ENCODE results near the gene TRIM54. TPM values are rescaled to one million over a fixed set of nuclear protein-coding genes. Genes with fewer than 3 reads are reported as not detected.
"Not testable (repeated sequence)": the region's sequence is repeated elsewhere in the genome, so short reads cannot be mapped to it uniquely, and the experiment has no call there.

Gene TRIM54
- total and polyA plus RNA-seq, 2 donors (not counting 3 experiments of a cell fraction or from before 2014, with no cell fraction given): 0.51 to 1.7 TPM

- Histone ChIP-seq H2AFZ (ENCODE audit: low read depth, low read length) (no peak overlapping the region), H3K4me3 (replicated peaks in 1 of 3; ENCODE audit: insufficient read depth in 1 of 3, low read depth in 1 of 3, low read length in 3 of 3) (no peak overlapping the region), H3K9me1 (replicated peaks; ENCODE audit: control insufficient read depth, extremely low read depth, insufficient read depth, low read length) (no peaks in the 10 kb centered on the region), H3K27ac (ENCODE audit: insufficient read depth, low read depth, low read length) (no peak overlapping the region), H4K20me1 (replicated peaks; ENCODE audit: control insufficient read depth, extremely low read depth, insufficient read depth, low read length) (no peaks in the 10 kb centered on the region), H3K27me3 (ENCODE audit: control insufficient read depth in 2 of 2, insufficient read depth in 2 of 2, low read length in 2 of 2) (no peaks in the 10 kb centered on the region), H3K79me2 (ENCODE audit: control insufficient read depth, insufficient read depth, low read length) (no peaks in the 10 kb centered on the region), H3K9me3 (replicated peaks; ENCODE audit: control insufficient read depth, insufficient read depth, low read length) (no peaks in the 10 kb centered on the region), H3K4me2 (ENCODE audit: insufficient read depth, low read length) (no peak overlapping the region), H3K36me3 (ENCODE audit: control insufficient read depth in 2 of 2, extremely low read depth in 1 of 2, insufficient read depth in 2 of 2, low read length in 2 of 2) (no peaks in the 10 kb centered on the region), H3K9ac (replicated peaks; ENCODE audit: extremely low read depth, insufficient read depth, low read length) (no peak overlapping the region), H3K4me1 (ENCODE audit: control insufficient read depth, extremely low read depth, insufficient read depth, low read length) (peaks cover 19% of the 10 kb centered on the region)
- intact Hi-C loops (cut with micrococcal nuclease) (no loop called here), dilution Hi-C loops (cut with MboI; ENCODE audit: extremely low pct_ligation_motif_present, low sequenced_read_pairs) (no loop called here)
- ChIA-PET CTCF (interaction anchor here (0.9 to 2.3 kb wide), 3 partner anchors 17 to 48 kb away, joined by 3 to 8 read pairs (median 4); partner anchors contain the start of gene SLC30A3), POLR2A (no interaction called here)
- DNase-seq (ENCODE audit: low read depth, low spot score) (no peak), FAIRE-seq (no peak)
- no TSS peak for BruUV-seq (replicated peaks)
- TF ChIP-seq, protein P1, sequence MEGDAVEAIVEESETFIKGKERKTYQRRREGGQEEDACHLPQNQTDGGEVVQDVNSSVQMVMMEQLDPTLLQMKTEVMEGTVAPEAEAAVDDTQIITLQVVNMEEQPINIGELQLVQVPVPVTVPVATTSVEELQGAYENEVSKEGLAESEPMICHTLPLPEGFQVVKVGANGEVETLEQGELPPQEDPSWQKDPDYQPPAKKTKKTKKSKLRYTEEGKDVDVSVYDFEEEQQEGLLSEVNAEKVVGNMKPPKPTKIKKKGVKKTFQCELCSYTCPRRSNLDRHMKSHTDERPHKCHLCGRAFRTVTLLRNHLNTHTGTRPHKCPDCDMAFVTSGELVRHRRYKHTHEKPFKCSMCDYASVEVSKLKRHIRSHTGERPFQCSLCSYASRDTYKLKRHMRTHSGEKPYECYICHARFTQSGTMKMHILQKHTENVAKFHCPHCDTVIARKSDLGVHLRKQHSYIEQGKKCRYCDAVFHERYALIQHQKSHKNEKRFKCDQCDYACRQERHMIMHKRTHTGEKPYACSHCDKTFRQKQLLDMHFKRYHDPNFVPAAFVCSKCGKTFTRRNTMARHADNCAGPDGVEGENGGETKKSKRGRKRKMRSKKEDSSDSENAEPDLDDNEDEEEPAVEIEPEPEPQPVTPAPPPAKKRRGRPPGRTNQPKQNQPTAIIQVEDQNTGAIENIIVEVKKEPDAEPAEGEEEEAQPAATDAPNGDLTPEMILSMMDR (IDR thresholded peaks at IDR 0.05; ENCODE audit: extremely low read depth in 1 of 2, insufficient read depth in 1 of 2, low read depth in 1 of 2, low read length in 2 of 2): no peak
- TF ChIP-seq MAX (IDR thresholded peaks at IDR 0.05; ENCODE audit: insufficient read depth, insufficient read length) (no peak), POLR2A (IDR thresholded peaks at IDR 0.05; ENCODE audit: low read depth, low read length) (no peak), JUN (IDR thresholded peaks at IDR 0.05; ENCODE audit: borderline replicate concordance, insufficient read depth, insufficient read length, low read depth) (no peak)
These were observed 15.0 kb downstream of the TRIM54 start for GRCh38 chr2:27297195-27297594.

GRCh38 chr2:27298391-27299080 is 16.3 kb downstream of the TRIM54 start:
- intact Hi-C loops (cut with micrococcal nuclease): no loop called here
- POLR2A ChIA-PET: no interaction called here

GRCh38 chr2:27300606-27301005 is 18.4 kb downstream of the TRIM54 start:
- H3K27ac ChIP-seq (ENCODE audit: insufficient read depth, low read depth, low read length); H3K27me3 ChIP-seq (ENCODE audit: control insufficient read depth in 2 of 2, insufficient read depth in 2 of 2, low read length in 2 of 2); H2AFZ ChIP-seq (ENCODE audit: low read depth, low read length); H3K9ac ChIP-seq (replicated peaks; ENCODE audit: extremely low read depth, insufficient read depth, low read length); H3K4me3 ChIP-seq (replicated peaks in 1 of 3; ENCODE audit: insufficient read depth in 1 of 3, low read depth in 1 of 3, low read length in 3 of 3); H3K36me3 ChIP-seq (ENCODE audit: control insufficient read depth in 2 of 2, extremely low read depth in 1 of 2, insufficient read depth in 2 of 2, low read length in 2 of 2); H3K4me1 ChIP-seq (ENCODE audit: control insufficient read depth, extremely low read depth, insufficient read depth, low read length); BruUV-seq (replicated peaks); H3K9me3 ChIP-seq (replicated peaks; ENCODE audit: control insufficient read depth, insufficient read depth, low read length); POLR2A ChIA-PET; DNase-seq (ENCODE audit: low read depth, low spot score); H3K9me1 ChIP-seq (replicated peaks; ENCODE audit: control insufficient read depth, extremely low read depth, insufficient read depth, low read length); H3K79me2 ChIP-seq (ENCODE audit: control insufficient read depth, insufficient read depth, low read length); dilution Hi-C loops (cut with MboI; ENCODE audit: extremely low pct_ligation_motif_present, low sequenced_read_pairs); H4K20me1 ChIP-seq (replicated peaks; ENCODE audit: control insufficient read depth, extremely low read depth, insufficient read depth, low read length); FAIRE-seq; intact Hi-C loops (cut with micrococcal nuclease); H3K4me2 ChIP-seq (ENCODE audit: insufficient read depth, low read length): not testable (repeated sequence)
- CTCF ChIA-PET: interaction anchor here (6.7 kb wide), 1 partner anchor 20 kb away, joined by 115 read pairs; the partner anchor contains the start of gene TRIM54

More at GRCh38 chr2:27298391-27299080, 16.3 kb downstream of the TRIM54 start:
- Histone ChIP-seq H3K4me1 (ENCODE audit: control insufficient read depth, extremely low read depth, insufficient read depth, low read length) (peaks cover 12% of the 10 kb centered on the region), H3K9me3 (replicated peaks; ENCODE audit: control insufficient read depth, insufficient read depth, low read length) (no peaks in the 10 kb centered on the region), H4K20me1 (replicated peaks; ENCODE audit: control insufficient read depth, extremely low read depth, insufficient read depth, low read length) (no peaks in the 10 kb centered on the region), H2AFZ (ENCODE audit: low read depth, low read length) (no peak overlapping the region), H3K27ac (ENCODE audit: insufficient read depth, low read depth, low read length) (no peak overlapping the region), H3K27me3 (ENCODE audit: control insufficient read depth in 2 of 2, insufficient read depth in 2 of 2, low read length in 2 of 2) (no peaks in the 10 kb centered on the region), H3K9ac (replicated peaks; ENCODE audit: extremely low read depth, insufficient read depth, low read length) (no peak overlapping the region), H3K4me2 (ENCODE audit: insufficient read depth, low read length) (no peak overlapping the region), H3K4me3 (replicated peaks in 1 of 3; ENCODE audit: insufficient read depth in 1 of 3, low read depth in 1 of 3, low read length in 3 of 3) (no peak overlapping the region), H3K36me3 (ENCODE audit: control insufficient read depth in 2 of 2, extremely low read depth in 1 of 2, insufficient read depth in 2 of 2, low read length in 2 of 2) (no peaks in the 10 kb centered on the region), H3K9me1 (replicated peaks; ENCODE audit: control insufficient read depth, extremely low read depth, insufficient read depth, low read length) (no peaks in the 10 kb centered on the region), H3K79me2 (ENCODE audit: control insufficient read depth, insufficient read depth, low read length) (no peaks in the 10 kb centered on the region)
- TF ChIP-seq GATA2 (IDR thresholded peaks at IDR 0.05; ENCODE audit: insufficient read depth, insufficient read length, low read depth, low read length): no peak
- TF ChIP-seq EZH2 (IDR thresholded peaks at IDR 0.05; ENCODE audit: borderline replicate concordance, low read depth, low read length, severe bottlenecking): no peak
- no peak for TF ChIP-seq JUN (IDR thresholded peaks at IDR 0.05; ENCODE audit: borderline replicate concordance, insufficient read depth, insufficient read length, low read depth)
- no peak for TF ChIP-seq FOS (IDR thresholded peaks at IDR 0.05; ENCODE audit: borderline replicate concordance, insufficient read depth, low read length)
- no TSS peak for BruUV-seq (replicated peaks)
- CTCF ChIA-PET: interaction anchor here (1.5 kb wide), 1 partner anchor 19 kb away, joined by 7 read pairs; no protein-coding TSS in a partner anchor
- DNase-seq (ENCODE audit: low read depth, low spot score): no peak
- dilution Hi-C loops (cut with MboI; ENCODE audit: extremely low pct_ligation_motif_present, low sequenced_read_pairs): no loop called here
- FAIRE-seq: no peak
